PC-9 (cell line): ENCODE data around the gene DISP3.

Experiments used
- CTCF ChIP-seq: fragments of 200-600 bp; sonication (generic); conservative IDR thresholded peaks from 2 replicates; pipeline ENCODE4 v1.6.1; 2017; ENCODE audit warnings: mixed run types, antibody characterized with exemption, mild to moderate bottlenecking, moderate library complexity
- EZH2 ChIP-seq: fragments of 200-600 bp; sonication (generic); IDR thresholded peaks from 2 replicates; pipeline ENCODE4 v1.8.0; 2017; ENCODE audit warnings: antibody characterized with exemption, low read depth

GRCh38 chr1:11518791-11519628 lies 40.1 kb downstream of the DISP3 start:
- TF ChIP-seq CTCF (no peak), EZH2 (no peak)
